Measurements from ENCODE around the gene CA10. TPM values are rescaled to one million over a fixed set of nuclear protein-coding genes. Genes with fewer than 3 reads are reported as not detected.

Gene CA10
- total RNA-seq, 2 experiments from 2014 or later = not detected

GRCh38 chr17:52079496-52079895 lies 79.0 kb downstream of the CA10 start:
- Mint-ChIP-seq H3K27me3 (ENCODE audit: low read depth) (no peaks in the 10 kb centered on the region), H3K4me3 (no peak overlapping the region), H3K4me1 (ENCODE audit: low read depth) (no peaks in the 10 kb centered on the region), H3K36me3 (ENCODE audit: low read depth) (no peaks in the 10 kb centered on the region), H3K27ac (no peak overlapping the region), H3K9me3 (no peaks in the 10 kb centered on the region)
- DNase-seq = no peak
- intact Hi-C loops (cut with micrococcal nuclease) = no loop called here
- CTCF ChIA-PET = no interaction called here

GRCh38 chr17:52071712-52072111 lies 86.8 kb downstream of the CA10 start:
- Mint-ChIP-seq H3K36me3 (ENCODE audit: low read depth) (no peaks in the 10 kb centered on the region), H3K27me3 (ENCODE audit: low read depth) (peaks cover 4% of the 10 kb centered on the region), H3K4me3 (no peak overlapping the region), H3K27ac (no peak overlapping the region), H3K4me1 (ENCODE audit: low read depth) (no peaks in the 10 kb centered on the region), H3K9me3 (peaks cover 1% of the 10 kb centered on the region)
- CTCF ChIA-PET = no interaction called here
- intact Hi-C loops (cut with micrococcal nuclease) = no loop called here
- DNase-seq = no peak

GRCh38 chr17:52064791-52065211 lies 93.7 kb downstream of the CA10 start:
- no peaks in the 10 kb centered on the region for H3K36me3 Mint-ChIP-seq (ENCODE audit: low read depth)
- H3K27me3 Mint-ChIP-seq (ENCODE audit: low read depth) = peaks cover 3% of the 10 kb centered on the region
- peaks cover 1% of the 10 kb centered on the region for H3K9me3 Mint-ChIP-seq
- no peak for DNase-seq
- intact Hi-C loops (cut with micrococcal nuclease) = no loop called here
- no peak overlapping the region for H3K27ac Mint-ChIP-seq
- H3K4me3 Mint-ChIP-seq = no peak overlapping the region
- no peaks in the 10 kb centered on the region for H3K4me1 Mint-ChIP-seq (ENCODE audit: low read depth)
- CTCF ChIA-PET = no interaction called here

- no peak for DNase-seq
- H3K27me3 Mint-ChIP-seq (ENCODE audit: low read depth) = peaks cover 7% of the 10 kb centered on the region
- H3K4me3 Mint-ChIP-seq = no peak overlapping the region
- CTCF ChIA-PET = no interaction called here
- intact Hi-C loops (cut with micrococcal nuclease) = no loop called here
- no peaks in the 10 kb centered on the region for H3K9me3 Mint-ChIP-seq
- no peak overlapping the region for H3K27ac Mint-ChIP-seq
- no peaks in the 10 kb centered on the region for H3K36me3 Mint-ChIP-seq (ENCODE audit: low read depth)
- H3K4me1 Mint-ChIP-seq (ENCODE audit: low read depth) = no peaks in the 10 kb centered on the region
These were observed 109.0 kb downstream of the CA10 start for GRCh38 chr17:52049496-52049895.

- intact Hi-C loops (cut with micrococcal nuclease) = no loop called here
- Mint-ChIP-seq H3K36me3 (ENCODE audit: low read depth) (no peaks in the 10 kb centered on the region), H3K9me3 (no peaks in the 10 kb centered on the region)
These were observed 109.5 kb downstream of the CA10 start for GRCh38 chr17:52049051-52049450.

GRCh38 chr17:52048137-52048898 lies 110.2 kb downstream of the CA10 start:
- Mint-ChIP-seq H3K27ac (no peak overlapping the region), H3K36me3 (ENCODE audit: low read depth) (no peaks in the 10 kb centered on the region), H3K4me3 (no peak overlapping the region), H3K9me3 (no peaks in the 10 kb centered on the region), H3K4me1 (ENCODE audit: low read depth) (no peaks in the 10 kb centered on the region), H3K27me3 (ENCODE audit: low read depth) (peaks cover 7% of the 10 kb centered on the region)
- CTCF ChIA-PET = no interaction called here
- intact Hi-C loops (cut with micrococcal nuclease) = no loop called here
- DNase-seq = no peak

More at GRCh38 chr17:52049051-52049450, 109.5 kb downstream of the CA10 start:
- Mint-ChIP-seq H3K4me3 (no peak overlapping the region), H3K27ac (no peak overlapping the region), H3K4me1 (ENCODE audit: low read depth) (no peaks in the 10 kb centered on the region), H3K27me3 (ENCODE audit: low read depth) (peaks cover 7% of the 10 kb centered on the region)
- CTCF ChIA-PET = no interaction called here
- no peak for DNase-seq

GRCh38 chr17:52047086-52047485 lies 111.4 kb downstream of the CA10 start:
- Mint-ChIP-seq H3K4me3 (no peak overlapping the region), H3K27ac (no peak overlapping the region), H3K4me1 (ENCODE audit: low read depth) (no peaks in the 10 kb centered on the region), H3K36me3 (ENCODE audit: low read depth) (no peaks in the 10 kb centered on the region), H3K9me3 (no peaks in the 10 kb centered on the region), H3K27me3 (ENCODE audit: low read depth) (peaks cover 10% of the 10 kb centered on the region)
- no peak for DNase-seq
- intact Hi-C loops (cut with micrococcal nuclease) = no loop called here
- CTCF ChIA-PET = no interaction called here

- DNase-seq = no peak
- no peaks in the 10 kb centered on the region for H3K36me3 Mint-ChIP-seq (ENCODE audit: low read depth)
- H3K27me3 Mint-ChIP-seq (ENCODE audit: low read depth) = peaks cover 6% of the 10 kb centered on the region
- H3K9me3 Mint-ChIP-seq = no peaks in the 10 kb centered on the region
- no peaks in the 10 kb centered on the region for H3K4me1 Mint-ChIP-seq (ENCODE audit: low read depth)
- CTCF ChIA-PET = no interaction called here
- no peak overlapping the region for H3K27ac Mint-ChIP-seq
- intact Hi-C loops (cut with micrococcal nuclease) = no loop called here
- H3K4me3 Mint-ChIP-seq = no peak overlapping the region
These were observed 117.3 kb downstream of the CA10 start for GRCh38 chr17:52041123-52041617.

GRCh38 chr17:52036416-52036815 lies 122.1 kb downstream of the CA10 start:
- H3K4me1 Mint-ChIP-seq (ENCODE audit: low read depth) = no peaks in the 10 kb centered on the region
- no peak overlapping the region for H3K27ac Mint-ChIP-seq
- H3K27me3 Mint-ChIP-seq (ENCODE audit: low read depth) = peaks cover 9% of the 10 kb centered on the region
- CTCF ChIA-PET = no interaction called here
- H3K36me3 Mint-ChIP-seq (ENCODE audit: low read depth) = no peaks in the 10 kb centered on the region
- no peak overlapping the region for H3K4me3 Mint-ChIP-seq
- intact Hi-C loops (cut with micrococcal nuclease) = no loop called here
- DNase-seq = no peak
- no peaks in the 10 kb centered on the region for H3K9me3 Mint-ChIP-seq

GRCh38 chr17:52035336-52035915 lies 123.1 kb downstream of the CA10 start:
- Mint-ChIP-seq H3K4me3 (no peak overlapping the region), H3K27me3 (ENCODE audit: low read depth) (peaks cover 9% of the 10 kb centered on the region), H3K4me1 (ENCODE audit: low read depth) (no peaks in the 10 kb centered on the region), H3K9me3 (no peaks in the 10 kb centered on the region), H3K27ac (no peak overlapping the region), H3K36me3 (ENCODE audit: low read depth) (no peaks in the 10 kb centered on the region)
- CTCF ChIA-PET = no interaction called here
- intact Hi-C loops (cut with micrococcal nuclease) = no loop called here
- DNase-seq = no peak

GRCh38 chr17:52032454-52032853 lies 126.1 kb downstream of the CA10 start:
- H3K27me3 Mint-ChIP-seq (ENCODE audit: low read depth) = peaks cover 14% of the 10 kb centered on the region
- H3K4me3 Mint-ChIP-seq = no peak overlapping the region
- no peaks in the 10 kb centered on the region for H3K9me3 Mint-ChIP-seq
- CTCF ChIA-PET = no interaction called here
- H3K36me3 Mint-ChIP-seq (ENCODE audit: low read depth) = no peaks in the 10 kb centered on the region
- intact Hi-C loops (cut with micrococcal nuclease) = no loop called here
- H3K4me1 Mint-ChIP-seq (ENCODE audit: low read depth) = no peaks in the 10 kb centered on the region
- no peak for DNase-seq
- no peak overlapping the region for H3K27ac Mint-ChIP-seq

- Mint-ChIP-seq H3K4me1 (ENCODE audit: low read depth) (no peaks in the 10 kb centered on the region), H3K27ac (no peak overlapping the region), H3K36me3 (ENCODE audit: low read depth) (no peaks in the 10 kb centered on the region), H3K9me3 (no peaks in the 10 kb centered on the region), H3K4me3 (no peak overlapping the region), H3K27me3 (ENCODE audit: low read depth) (peaks cover 10% of the 10 kb centered on the region)
- CTCF ChIA-PET = no interaction called here
- DNase-seq = no peak
- intact Hi-C loops (cut with micrococcal nuclease) = no loop called here
These were observed 128.5 kb downstream of the CA10 start for GRCh38 chr17:52030052-52030451.

GRCh38 chr17:52027620-52028295 lies 130.8 kb downstream of the CA10 start:
- H3K27ac Mint-ChIP-seq = no peak overlapping the region
- intact Hi-C loops (cut with micrococcal nuclease) = no loop called here

More at GRCh38 chr17:52027620-52028295, 130.8 kb downstream of the CA10 start:
- H3K4me3 Mint-ChIP-seq = no peak overlapping the region
- peaks cover 7% of the 10 kb centered on the region for H3K27me3 Mint-ChIP-seq (ENCODE audit: low read depth)
- no peaks in the 10 kb centered on the region for H3K36me3 Mint-ChIP-seq (ENCODE audit: low read depth)
- DNase-seq = no peak
- CTCF ChIA-PET = no interaction called here
- H3K9me3 Mint-ChIP-seq = no peaks in the 10 kb centered on the region
- H3K4me1 Mint-ChIP-seq (ENCODE audit: low read depth) = no peaks in the 10 kb centered on the region

Data from activated naive CD4-positive, alpha-beta T cell treated with anti-CD3 and anti-CD28 coated beads for 36 hours (primary cell).